VCaP (cell line): ENCODE data around the gene GAB2.

Experiments
- H3K27ac ChIP-seq: fragments of 450-650 bp; 2 replicates; pipeline ENCODE4 v1.5.1; 2017
- CTCF ChIP-seq: fragments of 450-650 bp; conservative IDR thresholded peaks from 2 replicates; pipeline ENCODE4 v1.5.1; 2017; ENCODE audit warnings: mild to moderate bottlenecking, moderate library complexity

The GAB2 gene

GRCh38 chr11:78408619-78409018 is 9.0 kb downstream of the GAB2 start:
- TF ChIP-seq CTCF: no peak
- no peak overlapping the region for H3K27ac ChIP-seq

GRCh38 chr11:78406568-78407196 is 10.9 kb downstream of the GAB2 start:
- no peak overlapping the region for H3K27ac ChIP-seq
- no peak for TF ChIP-seq CTCF

GRCh38 chr11:78405805-78406204 is 11.8 kb downstream of the GAB2 start:
- H3K27ac ChIP-seq: no peak overlapping the region
- no peak for TF ChIP-seq CTCF

GRCh38 chr11:78403781-78404180 is 13.8 kb downstream of the GAB2 start:
- no peak for TF ChIP-seq CTCF
- no peak overlapping the region for H3K27ac ChIP-seq

- TF ChIP-seq CTCF: no peak
- H3K27ac ChIP-seq: no peak overlapping the region
Measured at GRCh38 chr11:78402847-78403246, 14.8 kb downstream of the GAB2 start.

- H3K27ac ChIP-seq: no peak overlapping the region
- no peak for TF ChIP-seq CTCF
Measured at GRCh38 chr11:78400702-78401101, 16.9 kb downstream of the GAB2 start.

- TF ChIP-seq CTCF: no peak
- no peak overlapping the region for H3K27ac ChIP-seq
Measured at GRCh38 chr11:78400116-78400515, 17.5 kb downstream of the GAB2 start.
